ENCODE results near the gene MTCL3.

MTCL3 gene

GRCh38 chr6:127518710-127519468 is at the start of gene MTCL3:
MTCL3 (minus strand) TSS chr6:127519335.
- in situ Hi-C loops (cut with MboI; ENCODE audit: low sequenced_read_pairs): no loop called here

DNA sequence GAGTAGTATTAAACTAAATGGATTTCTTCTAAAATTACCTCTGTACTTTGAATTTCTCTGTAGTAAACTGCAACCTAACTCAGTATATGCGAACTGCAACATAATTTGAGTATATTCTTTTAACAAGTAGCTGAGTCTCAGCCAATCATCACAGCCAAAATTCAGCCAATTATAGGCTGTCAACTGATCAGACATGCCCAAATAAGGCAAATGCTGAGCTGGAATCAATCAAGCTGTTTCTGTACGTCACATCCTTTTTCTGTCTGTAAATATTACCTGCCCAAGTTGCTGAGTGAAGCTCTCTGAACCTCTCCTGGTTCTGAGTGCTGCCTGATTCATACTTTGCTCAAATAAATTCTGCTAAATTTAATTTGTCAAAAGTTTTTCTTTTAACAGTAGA is 48.3 kb upstream of the MTCL3 start:
- in situ Hi-C loops (cut with MboI; ENCODE audit: low sequenced_read_pairs): no loop called here

DNA sequence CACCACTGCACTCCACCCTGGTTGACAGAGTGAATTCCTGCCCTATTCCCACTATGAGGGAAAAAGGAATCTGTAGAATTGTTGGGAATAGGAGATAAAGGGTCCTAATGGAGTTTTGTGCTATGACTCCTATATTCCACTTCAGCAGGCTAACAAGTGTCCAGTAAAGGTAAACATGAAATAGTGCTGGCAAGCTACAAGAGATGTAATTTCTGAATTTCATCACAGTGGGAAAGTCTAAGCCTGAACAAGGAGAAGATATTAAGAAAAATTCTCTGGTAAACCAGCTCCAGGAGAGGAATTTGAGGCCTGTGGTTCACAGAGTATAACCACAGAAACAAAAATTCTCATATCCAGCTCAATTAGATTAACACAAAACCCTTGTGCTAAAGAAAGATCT is 47.5 kb upstream of the MTCL3 start:
- in situ Hi-C loops (cut with MboI; ENCODE audit: low sequenced_read_pairs): no loop called here

- in situ Hi-C loops (cut with MboI; ENCODE audit: low sequenced_read_pairs): no loop called here
These were observed 47.0 kb upstream of the MTCL3 start for GRCh38 chr6:127566119-127566518.

GRCh38 chr6:127564761-127565160 is 45.6 kb upstream of the MTCL3 start:
- in situ Hi-C loops (cut with MboI; ENCODE audit: low sequenced_read_pairs): no loop called here

DNA sequence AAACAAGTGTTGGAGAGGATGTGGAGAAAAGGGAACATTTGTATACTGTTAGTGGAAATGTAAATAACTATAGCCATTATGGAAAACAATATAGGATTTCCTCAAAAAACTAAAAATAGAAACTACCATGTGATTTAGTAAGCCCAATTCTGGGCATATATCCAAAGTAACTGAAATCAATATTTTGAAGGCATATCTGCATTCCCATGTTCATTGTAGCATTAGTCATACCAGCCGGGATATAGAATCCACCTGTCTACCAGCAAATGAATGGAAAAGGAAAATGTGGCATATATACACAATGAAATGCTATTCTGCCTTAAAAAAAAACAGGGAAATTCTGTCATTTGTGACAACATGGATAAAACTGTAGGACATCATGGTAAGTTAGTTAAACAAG is 42.5 kb upstream of the MTCL3 start:
- in situ Hi-C loops (cut with MboI; ENCODE audit: low sequenced_read_pairs): no loop called here

- in situ Hi-C loops (cut with MboI; ENCODE audit: low sequenced_read_pairs): no loop called here
These were observed 35.4 kb upstream of the MTCL3 start for GRCh38 chr6:127554435-127555006.

DNA sequence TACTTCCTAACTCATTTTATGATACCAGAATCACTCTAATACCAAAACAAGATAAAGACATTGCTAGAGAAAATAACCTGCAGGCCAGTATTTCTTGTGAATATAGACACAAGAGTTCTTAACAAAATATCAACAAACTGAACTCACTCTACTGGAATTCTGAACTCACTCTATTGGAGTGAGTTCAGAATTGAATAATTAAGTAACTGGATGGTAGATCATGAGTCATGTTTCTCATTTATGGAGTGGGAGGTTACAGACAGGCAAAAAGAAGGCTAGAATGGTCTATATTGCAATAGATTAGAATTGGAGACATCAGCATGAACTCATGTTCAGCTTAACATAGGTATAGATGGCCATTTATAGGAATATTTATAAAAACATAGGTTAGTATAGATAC is 31.3 kb upstream of the MTCL3 start:
- in situ Hi-C loops (cut with MboI; ENCODE audit: low sequenced_read_pairs): no loop called here

DNA sequence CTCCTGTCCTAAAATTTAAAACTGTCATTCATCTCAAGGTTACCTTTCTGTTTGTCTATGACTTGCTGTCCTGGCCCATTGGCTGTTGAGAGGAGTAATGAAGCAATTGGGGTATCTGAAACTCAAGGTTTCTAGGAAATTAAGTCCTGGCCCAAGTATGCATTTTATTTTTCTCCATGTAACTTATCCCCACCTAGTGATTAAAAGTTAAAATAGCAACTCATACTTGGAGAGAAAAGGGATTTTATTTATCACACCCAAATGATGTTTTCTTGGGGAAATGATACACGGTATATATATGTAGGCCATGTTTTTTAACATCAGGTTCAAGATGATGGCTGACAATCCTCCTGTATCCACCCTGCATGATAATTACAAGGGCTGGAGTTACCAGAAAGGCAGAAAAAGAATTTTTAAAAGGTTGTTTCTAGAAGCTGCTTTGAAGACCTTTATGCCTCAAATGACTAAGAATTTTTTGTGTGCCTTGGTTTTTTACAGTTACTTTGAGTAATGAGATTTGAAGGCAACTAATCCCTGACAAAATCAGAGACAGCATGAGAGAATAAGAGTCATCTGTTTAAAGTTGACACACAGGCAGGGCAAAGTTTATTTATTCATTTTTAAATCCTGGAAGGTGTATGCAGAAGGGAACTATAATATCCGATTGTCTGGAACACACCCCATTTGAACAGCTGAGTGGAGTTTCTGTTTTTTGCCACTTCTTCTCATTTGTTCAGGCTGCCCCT is 28.9 kb upstream of the MTCL3 start:
- in situ Hi-C loops (cut with MboI; ENCODE audit: low sequenced_read_pairs): loop anchor here (25.0 kb wide), 1 partner anchor 361 kb away; no protein-coding TSS in a partner anchor

- in situ Hi-C loops (cut with MboI; ENCODE audit: low sequenced_read_pairs): loop anchor here (25.0 kb wide), 1 partner anchor 360 kb away; no protein-coding TSS in a partner anchor
These were observed 28.1 kb upstream of the MTCL3 start for GRCh38 chr6:127547215-127547614.

GRCh38 chr6:127539272-127539671 is 20.1 kb upstream of the MTCL3 start:
- in situ Hi-C loops (cut with MboI; ENCODE audit: low sequenced_read_pairs): loop anchor here (25.0 kb wide), 1 partner anchor 352 kb away; no protein-coding TSS in a partner anchor

DNA sequence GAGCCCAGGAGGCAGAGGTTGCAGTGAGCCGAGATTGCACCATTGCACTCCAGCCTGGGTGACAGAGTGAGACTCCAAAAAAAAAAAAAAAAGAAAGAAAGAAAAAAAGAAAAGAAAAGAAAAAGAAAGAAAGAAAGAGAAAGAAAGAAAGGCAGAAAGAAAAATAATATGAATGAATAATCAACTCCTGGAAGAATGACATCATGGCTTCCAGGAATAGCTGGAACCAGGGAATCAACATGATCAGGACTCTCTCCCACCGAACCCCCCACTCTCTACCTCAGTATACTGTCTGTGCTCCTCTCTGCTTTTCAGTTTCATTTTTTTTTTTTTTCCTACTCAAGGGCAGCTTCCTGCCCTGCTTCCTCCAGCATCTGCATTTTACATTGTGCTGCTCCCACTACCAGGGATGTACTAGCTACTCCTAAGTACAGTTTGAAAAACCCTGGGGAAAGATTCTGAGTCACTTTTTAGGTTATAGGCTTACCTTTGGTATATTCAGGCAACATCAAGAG is 19.7 kb upstream of the MTCL3 start:
- in situ Hi-C loops (cut with MboI; ENCODE audit: low sequenced_read_pairs): loop anchor here (25.0 kb wide), 1 partner anchor 352 kb away; no protein-coding TSS in a partner anchor

DNA sequence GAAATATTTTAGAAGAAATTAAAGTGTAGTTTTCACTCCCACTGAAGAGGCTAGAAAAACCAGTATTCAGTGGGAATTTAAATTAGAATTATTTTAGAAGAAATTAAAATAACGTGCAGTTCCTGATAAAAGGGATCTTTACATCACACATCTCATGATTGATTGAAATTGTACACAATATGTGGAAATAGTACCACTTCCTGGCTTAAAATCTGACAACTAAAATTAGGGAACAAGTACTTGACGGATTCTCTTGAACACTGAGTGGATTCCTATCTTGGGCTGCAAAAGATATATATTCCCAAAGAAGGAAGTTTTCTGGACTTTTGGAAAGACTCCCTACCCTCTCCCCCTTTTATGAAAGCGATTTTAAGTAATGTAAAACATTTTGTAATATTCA is 14.6 kb upstream of the MTCL3 start:
- in situ Hi-C loops (cut with MboI; ENCODE audit: low sequenced_read_pairs): loop anchor here (25.0 kb wide), 1 partner anchor 346 kb away; no protein-coding TSS in a partner anchor

DNA sequence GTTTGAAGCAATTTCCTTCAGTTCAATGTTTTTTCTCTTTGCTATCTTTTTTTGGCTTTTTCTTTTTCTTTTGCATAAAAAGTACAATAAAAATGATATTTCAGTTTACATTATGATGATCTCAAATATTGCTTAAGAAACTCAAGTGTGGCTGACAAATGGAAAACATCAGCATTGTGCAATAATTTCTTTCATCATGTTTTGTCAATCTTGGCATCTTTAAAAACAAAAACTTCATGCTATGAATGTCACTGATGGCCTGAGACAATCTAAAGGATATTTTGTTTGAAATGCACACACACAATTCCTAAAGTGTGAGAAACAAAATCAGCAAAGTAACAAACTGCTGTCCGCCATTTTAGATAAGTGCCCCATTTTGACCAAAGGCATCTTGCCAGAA is 13.9 kb upstream of the MTCL3 start:
- in situ Hi-C loops (cut with MboI; ENCODE audit: low sequenced_read_pairs): loop anchor here (25.0 kb wide), 1 partner anchor 346 kb away; no protein-coding TSS in a partner anchor

DNA sequence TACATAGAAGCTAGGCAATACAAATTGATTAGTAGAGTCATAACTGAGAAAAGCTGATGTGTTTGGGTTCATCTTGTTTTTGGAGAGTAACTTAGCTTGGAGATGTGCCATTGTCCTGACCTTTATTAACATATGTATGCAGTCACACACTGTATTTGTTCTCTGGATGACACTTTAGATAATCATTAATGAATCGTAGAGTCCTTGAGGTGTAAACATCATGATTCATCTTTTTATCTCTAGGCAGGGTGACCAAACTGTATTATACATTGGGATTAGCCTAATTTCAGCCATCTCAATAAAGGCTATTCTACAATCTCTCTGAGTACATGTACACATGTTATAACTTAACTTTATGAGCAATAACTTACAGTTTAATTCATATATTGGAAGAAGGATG is 3.6 kb upstream of the MTCL3 start:
- in situ Hi-C loops (cut with MboI; ENCODE audit: low sequenced_read_pairs): no loop called here

GRCh38 chr6:127520066-127520465 is 931 bp upstream of the MTCL3 start:
- in situ Hi-C loops (cut with MboI; ENCODE audit: low sequenced_read_pairs): no loop called here

- in situ Hi-C loops (cut with MboI; ENCODE audit: low sequenced_read_pairs): no loop called here
These were observed 292 bp upstream of the MTCL3 start for GRCh38 chr6:127519469-127519785.

GRCh38 chr6:127518191-127518709 is 885 bp downstream of the MTCL3 start:
- in situ Hi-C loops (cut with MboI; ENCODE audit: low sequenced_read_pairs): no loop called here

DNA sequence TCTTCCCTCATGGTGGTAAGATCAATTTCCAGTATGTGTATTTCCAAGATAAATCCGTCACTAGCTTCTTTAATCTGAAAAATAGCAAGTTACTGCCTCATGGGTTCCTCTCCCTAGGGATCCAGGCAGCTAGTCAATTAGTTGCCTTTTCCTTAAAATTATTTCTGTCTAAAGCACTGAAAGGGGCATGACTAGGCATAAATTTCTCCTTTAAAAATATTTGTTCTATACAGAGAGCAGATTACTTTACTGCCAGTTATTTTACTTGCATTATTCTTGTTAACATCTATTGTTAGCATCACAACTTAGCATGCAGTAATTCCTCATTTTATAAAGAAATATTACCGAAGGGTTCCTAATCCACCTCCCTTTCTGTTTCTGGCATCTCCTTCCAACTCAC is 1.4 kb downstream of the MTCL3 start:
- in situ Hi-C loops (cut with MboI; ENCODE audit: low sequenced_read_pairs): no loop called here

GRCh38 chr6:127516662-127517273 is 2.4 kb downstream of the MTCL3 start:
- in situ Hi-C loops (cut with MboI; ENCODE audit: low sequenced_read_pairs): no loop called here
